NT2/D1 (cell line): ENCODE measurements around the gene SPECC1L.
"Not testable (repeated sequence)": the region's sequence is repeated elsewhere in the genome, so short reads cannot be mapped to it uniquely, and the experiment has no call there.

Experiments used
- DNase-seq: peaks from one replicate; pipeline ENCODE4 v3.0.0-alpha.2; 2011; ENCODE audit warnings: low read depth, low spot score
- H3K27me3 ChIP-seq: 2 replicates; pipeline ENCODE4 v1.6.0; 2011; ENCODE audit warnings: mild to moderate bottlenecking; ENCODE audit not compliant: insufficient read length, insufficient read depth
- H3K36me3 ChIP-seq: 2 replicates; pipeline ENCODE4 v1.6.1; 2011; ENCODE audit warnings: mild to moderate bottlenecking, low read length, mixed read lengths; ENCODE audit not compliant: insufficient read depth, insufficient read length
- H3K4me1 ChIP-seq: 2 replicates; pipeline ENCODE4 v1.5.1; 2011; ENCODE audit not compliant: insufficient read depth, insufficient read length
- H3K4me3 ChIP-seq: 2 replicates; pipeline ENCODE4 v1.5.1; 2011; ENCODE audit warnings: low read depth; ENCODE audit not compliant: insufficient read length
- H3K9ac ChIP-seq: 2 replicates; pipeline ENCODE4 v1.6.0; 2011; ENCODE audit warnings: low read depth; ENCODE audit not compliant: insufficient read length
- H3K9me3 ChIP-seq: 2 replicates; pipeline ENCODE4 v1.5.1; 2011; ENCODE audit warnings: mild to moderate bottlenecking, low read length; ENCODE audit not compliant: insufficient read depth
- SUZ12 ChIP-seq: IDR thresholded peaks from 2 replicates; pipeline ENCODE4 v1.6.1; 2011; ENCODE audit not compliant: insufficient read length, insufficient read depth; ENCODE audit errors: extremely low read depth
- YY1 ChIP-seq: IDR thresholded peaks from 2 replicates; pipeline ENCODE4 v1.6.1; 2011; ENCODE audit not compliant: insufficient read length, insufficient read depth
- ZNF274 ChIP-seq: IDR thresholded peaks from 2 replicates; pipeline ENCODE4 v1.6.1; 2011; ENCODE audit warnings: mild to moderate bottlenecking, low read depth, low read length

SPECC1L gene

GRCh38 chr22:24232725-24233124 is 37.9 kb upstream of the SPECC1L start:
- Histone ChIP-seq H3K9me3 (no peaks in the 10 kb centered on the region), H3K36me3 (no peaks in the 10 kb centered on the region), H3K9ac (no peak overlapping the region), H3K4me3 (no peak overlapping the region), H3K4me1 (peaks cover 2% of the 10 kb centered on the region), H3K27me3 (no peaks in the 10 kb centered on the region)
- no peak for DNase-seq
- TF ChIP-seq YY1: no peak
- no peak for TF ChIP-seq SUZ12
- TF ChIP-seq ZNF274: no peak

GRCh38 chr22:24233235-24233634 is 37.4 kb upstream of the SPECC1L start:
- TF ChIP-seq ZNF274 (no peak), SUZ12 (no peak), YY1 (no peak)
- H3K9ac ChIP-seq: no peak overlapping the region
- no peak for DNase-seq
- no peaks in the 10 kb centered on the region for H3K36me3 ChIP-seq
- no peaks in the 10 kb centered on the region for H3K9me3 ChIP-seq
- no peak overlapping the region for H3K4me3 ChIP-seq
- no peaks in the 10 kb centered on the region for H3K27me3 ChIP-seq
- peaks cover 2% of the 10 kb centered on the region for H3K4me1 ChIP-seq

GRCh38 chr22:24233816-24234215 is 36.8 kb upstream of the SPECC1L start:
- no peak overlapping the region for H3K9ac ChIP-seq
- H3K27me3 ChIP-seq: no peaks in the 10 kb centered on the region
- H3K4me1 ChIP-seq: peaks cover 2% of the 10 kb centered on the region
- TF ChIP-seq YY1 (no peak), ZNF274 (no peak), SUZ12 (no peak)
- H3K4me3 ChIP-seq: no peak overlapping the region
- no peaks in the 10 kb centered on the region for H3K9me3 ChIP-seq
- DNase-seq: no peak
- no peaks in the 10 kb centered on the region for H3K36me3 ChIP-seq

GRCh38 chr22:24235315-24235714 is 35.3 kb upstream of the SPECC1L start:
- Histone ChIP-seq H3K36me3 (no peaks in the 10 kb centered on the region), H3K9ac (no peak overlapping the region), H3K27me3 (no peaks in the 10 kb centered on the region), H3K4me3 (no peak overlapping the region), H3K9me3 (no peaks in the 10 kb centered on the region), H3K4me1 (peaks cover 2% of the 10 kb centered on the region)
- TF ChIP-seq YY1 (no peak), SUZ12 (no peak), ZNF274 (no peak)
- no peak for DNase-seq

DNA sequence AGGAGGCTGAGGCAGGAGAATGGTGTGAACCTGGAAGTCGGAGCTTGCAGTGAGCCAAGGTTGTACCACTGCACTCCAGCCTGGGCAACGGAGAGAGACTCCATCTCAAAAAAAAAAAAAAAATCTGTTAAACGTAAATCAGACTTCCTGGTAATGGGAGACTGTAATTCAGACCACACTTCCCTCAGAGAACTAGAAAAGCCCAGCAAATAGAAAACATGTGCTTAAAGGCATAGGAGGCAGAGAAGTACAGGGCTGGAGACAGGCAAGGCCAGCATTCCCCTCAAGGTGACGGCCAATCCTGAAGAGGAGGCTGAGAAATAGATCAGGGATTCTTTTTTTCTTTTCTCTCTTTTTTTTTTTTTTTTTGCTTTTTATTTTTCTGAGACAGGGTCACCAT is 34.0 kb upstream of the SPECC1L start:
- TF ChIP-seq YY1: no peak
- no peak for TF ChIP-seq ZNF274
- TF ChIP-seq SUZ12: no peak
- Histone ChIP-seq H3K27me3 (no peaks in the 10 kb centered on the region), H3K4me3 (no peak overlapping the region), H3K9ac (no peak overlapping the region), H3K36me3 (no peaks in the 10 kb centered on the region), H3K9me3 (no peaks in the 10 kb centered on the region), H3K4me1 (no peaks in the 10 kb centered on the region)
- no peak for DNase-seq

DNA sequence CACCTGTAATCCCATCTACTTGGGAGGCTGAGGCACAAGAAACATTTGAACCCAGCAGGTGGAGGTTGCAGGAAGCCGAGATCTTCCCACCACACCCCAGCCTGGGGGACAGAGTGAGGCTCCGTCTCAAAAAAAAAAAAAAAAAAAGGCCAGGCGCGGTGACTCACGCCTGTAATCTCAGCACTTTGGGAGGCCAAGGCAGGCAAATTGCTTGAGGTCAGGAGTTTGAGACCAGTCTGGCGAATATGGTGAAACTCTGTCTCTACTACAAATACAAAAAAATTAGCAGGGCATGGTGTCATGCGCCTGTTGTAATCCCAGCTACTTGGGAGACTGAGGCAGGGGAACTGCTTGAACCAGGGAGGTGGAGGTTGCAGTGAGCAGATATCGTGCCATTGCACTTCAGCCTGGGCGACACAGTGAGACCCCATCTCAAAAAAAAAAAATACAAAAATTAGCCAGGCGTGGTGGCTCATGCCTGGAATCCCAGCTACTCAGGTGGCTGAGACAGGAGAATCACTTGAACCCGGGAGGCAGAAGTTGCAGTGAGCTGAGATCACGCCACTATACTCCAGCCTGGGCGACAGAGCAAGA is 32.4 kb upstream of the SPECC1L start:
- not testable (repeated sequence) for H3K36me3 ChIP-seq, H3K4me1 ChIP-seq, H3K27me3 ChIP-seq, H3K4me3 ChIP-seq, DNase-seq, H3K9me3 ChIP-seq, H3K9ac ChIP-seq

GRCh38 chr22:24240381-24240780 is 30.2 kb upstream of the SPECC1L start:
- DNase-seq: no peak
- Histone ChIP-seq H3K4me3 (no peak overlapping the region), H3K27me3 (no peaks in the 10 kb centered on the region), H3K4me1 (peaks cover 4% of the 10 kb centered on the region), H3K9ac (no peak overlapping the region), H3K36me3 (no peaks in the 10 kb centered on the region), H3K9me3 (no peaks in the 10 kb centered on the region)
- TF ChIP-seq YY1 (no peak), ZNF274 (no peak), SUZ12 (no peak)

- DNase-seq, H3K9me3 ChIP-seq: not testable (repeated sequence)
Measured at GRCh38 chr22:24240985-24241692, 29.5 kb upstream of the SPECC1L start.

GRCh38 chr22:24243417-24243816 is 27.2 kb upstream of the SPECC1L start:
- H3K9ac ChIP-seq, DNase-seq, H3K4me1 ChIP-seq, H3K9me3 ChIP-seq, H3K27me3 ChIP-seq, H3K36me3 ChIP-seq, H3K4me3 ChIP-seq: not testable (repeated sequence)

More at GRCh38 chr22:24240985-24241692, 29.5 kb upstream of the SPECC1L start:
- not testable (repeated sequence) for H3K36me3 ChIP-seq, H3K9ac ChIP-seq, H3K4me3 ChIP-seq, H3K4me1 ChIP-seq, H3K27me3 ChIP-seq
